ENCODE data around the gene DUSP22. TPM values are rescaled to one million over a fixed set of nuclear protein-coding genes. Genes with fewer than 3 reads are reported as not detected.

DUSP22 gene
- total and polyA plus RNA-seq, 2 of the 8 experiments (the other 6 are each of a cell fraction or from before 2014, with no cell fraction given): 15.5 to 32.4 TPM

GRCh38 chr6:303263-303662 lies 11.0 kb downstream of the DUSP22 start:
- Histone ChIP-seq H2AK5ac (ENCODE audit: low read depth, low read length) (no peak overlapping the region), H4K20me1 (replicated peaks in 1 of 2; ENCODE audit: control insufficient read depth in 1 of 2, insufficient read depth in 2 of 2, low read length in 2 of 2) (no peaks in the 10 kb centered on the region), H3K4me3 (ENCODE audit: extremely low read depth in 1 of 4, insufficient read depth in 2 of 4, low read depth in 3 of 4, low read length in 4 of 4) (no peak overlapping the region), H3K23me2 (ENCODE audit: low read depth, low read length) (no peaks in the 10 kb centered on the region), H3K27ac (ENCODE audit: low read depth, low read length) (no peak overlapping the region), H4K8ac (ENCODE audit: extremely low read depth, insufficient read depth, low read length) (no peak overlapping the region), H3K4me2 (ENCODE audit: insufficient read depth in 1 of 2, low read depth in 2 of 2, low read length in 2 of 2) (no peak overlapping the region), H3K18ac (ENCODE audit: extremely low read depth, low read length) (no peak overlapping the region), H3K9ac (replicated peaks in 1 of 4; ENCODE audit: extremely low read depth in 1 of 4, low read depth in 3 of 4, low read length in 3 of 4) (no peak overlapping the region), H3K27me3 (replicated peaks in 1 of 4; ENCODE audit: control insufficient read depth in 3 of 4, extremely low read depth in 1 of 4, insufficient read depth in 3 of 4, low read length in 3 of 4) (no peaks in the 10 kb centered on the region; a peak in 2 of 7 replicates), H3K9me3 (ENCODE audit: insufficient read depth in 2 of 2, low read depth in 1 of 2, low read length in 1 of 2) (peaks cover 56 to 86% of the 10 kb centered on the region in 2 experiments), H3K36me3 (ENCODE audit: control insufficient read depth in 2 of 4, insufficient read depth in 4 of 4, low read length in 3 of 4) (no peaks in the 10 kb centered on the region; a peak in 1 of 8 replicates), H3K79me2 (ENCODE audit: control insufficient read depth in 1 of 2, insufficient read depth in 2 of 2, low read length in 2 of 2) (peaks cover 4 to 8% of the 10 kb centered on the region in 2 experiments; a peak in 2 of 4 replicates), H3K56ac (replicated peaks; ENCODE audit: insufficient read length, low read depth, low read length) (no peak overlapping the region), H2BK120ac (replicated peaks; ENCODE audit: low read depth, low read length) (no peak overlapping the region), H2BK12ac (ENCODE audit: low read depth, low read length) (no peak overlapping the region), H3K79me1 (ENCODE audit: low read depth, low read length) (peaks cover 5% of the 10 kb centered on the region; the same call in 1 of the 2 replicates), H2BK20ac (ENCODE audit: low read length) (no peak overlapping the region), H4K91ac (replicated peaks; ENCODE audit: insufficient read length, low read length) (no peak overlapping the region), H4K5ac (ENCODE audit: insufficient read length, low read depth, low read length) (no peak overlapping the region), H3K23ac (ENCODE audit: insufficient read length) (no peak overlapping the region), H3K14ac (ENCODE audit: insufficient read length) (no peak overlapping the region), H2AFZ (ENCODE audit: low read length) (no peak overlapping the region), H3K4me1 (replicated peaks in 1 of 4; ENCODE audit: control insufficient read depth in 3 of 4, insufficient read depth in 4 of 4, low read length in 3 of 4) (no peaks in the 10 kb centered on the region; a peak in 1 of 7 replicates), H2BK5ac (ENCODE audit: low read depth, low read length) (no peak overlapping the region), H3K4ac (replicated peaks; ENCODE audit: insufficient read length, low read depth, low read length) (no peak overlapping the region), H2BK15ac (ENCODE audit: low read length) (no peak overlapping the region)
- POLR2A ChIA-PET (ENCODE audit: partially characterized antibody): no interaction called here
- 89% methylated on average over 9 of the region's 9 CpGs; no CpG with 5 or more reads in 1 of the 2 experiments for WGBS, 2 experiments (ENCODE audit: extremely low coverage in 1 of 2, insufficient coverage in 1 of 2, insufficient read length in 1 of 2, insufficient replicate concordance in 2 of 2, low coverage in 1 of 2, low lambda C conversion rate in 2 of 2, missing lambda C conversion rate in 1 of 2)
- TF ChIP-seq JUND (IDR thresholded peaks at IDR 0.05; ENCODE audit: low read length): no peak
- DNase-seq (ENCODE audit: low read depth in 1 of 2, low spot score in 2 of 2): no peak
- CTCF ChIA-PET (ENCODE audit: partially characterized antibody): interaction anchor here (0.6 to 2.3 kb wide), 9 partner anchors 10 to 149 kb away, joined by 3 to 8 read pairs (median 3); no protein-coding TSS in a partner anchor
- no peak for FAIRE-seq
